NCI-H187 treated with DMSO at 0.1 percent for 48 hours (cell line): ENCODE measurements around the gene PTPN20.

Experiments
- DNase-seq: peaks from one replicate; lab custom pipeline; 2025; lab: John Stamatoyannopoulos, UW

PTPN20 gene

GRCh38 chr10:47035171-47035818, 124.1 kb downstream of the PTPN20 start:
- no peak for DNase-seq

GRCh38 chr10:47035819-47036337, 124.7 kb downstream of the PTPN20 start:
- no peak for DNase-seq

- DNase-seq: no peak
Observed at GRCh38 chr10:47036771-47037170, 125.5 kb downstream of the PTPN20 start.

- DNase-seq: no peak
Observed at GRCh38 chr10:47037654-47038425, 126.6 kb downstream of the PTPN20 start.

GRCh38 chr10:47038881-47039561, 127.8 kb downstream of the PTPN20 start:
- no peak for DNase-seq

GRCh38 chr10:47039562-47039913, 128.3 kb downstream of the PTPN20 start:
- DNase-seq: no peak

- no peak for DNase-seq
Observed at GRCh38 chr10:47040041-47040491, 128.8 kb downstream of the PTPN20 start.

- DNase-seq: no peak
Observed at GRCh38 chr10:47040681-47041080, 129.5 kb downstream of the PTPN20 start.

- DNase-seq: no peak
Observed at GRCh38 chr10:47041396-47042198, 130.4 kb downstream of the PTPN20 start.

GRCh38 chr10:47042199-47042473, 130.9 kb downstream of the PTPN20 start:
- no peak for DNase-seq

GRCh38 chr10:47042780-47043750, 131.8 kb downstream of the PTPN20 start:
- DNase-seq: no peak

- no peak for DNase-seq
Observed at GRCh38 chr10:47043928-47044538, 132.8 kb downstream of the PTPN20 start.

GRCh38 chr10:47044741-47045140, 133.5 kb downstream of the PTPN20 start:
- no peak for DNase-seq

- DNase-seq: no peak
Observed at GRCh38 chr10:47045331-47045861, 134.2 kb downstream of the PTPN20 start.

- DNase-seq: no peak
Observed at GRCh38 chr10:47046321-47047126, 135.3 kb downstream of the PTPN20 start.

- no peak for DNase-seq
Observed at GRCh38 chr10:47047127-47047504, 135.9 kb downstream of the PTPN20 start.

- DNase-seq: no peak
Observed at GRCh38 chr10:47047577-47048525, 136.6 kb downstream of the PTPN20 start.

- DNase-seq: no peak
Observed at GRCh38 chr10:47048526-47048905, 137.3 kb downstream of the PTPN20 start.
